NCI-H524 treated with DMSO at 0.1 percent for 48 hours (cell line): ENCODE data around the gene ASCC2.
A peak's percentile ranks its signal among the peaks of the same experiment; 100 is the strongest.

Source experiments
- DNase-seq: peaks from one replicate; lab custom pipeline; 2025; lab: John Stamatoyannopoulos, UW

The ASCC2 gene

DNA sequence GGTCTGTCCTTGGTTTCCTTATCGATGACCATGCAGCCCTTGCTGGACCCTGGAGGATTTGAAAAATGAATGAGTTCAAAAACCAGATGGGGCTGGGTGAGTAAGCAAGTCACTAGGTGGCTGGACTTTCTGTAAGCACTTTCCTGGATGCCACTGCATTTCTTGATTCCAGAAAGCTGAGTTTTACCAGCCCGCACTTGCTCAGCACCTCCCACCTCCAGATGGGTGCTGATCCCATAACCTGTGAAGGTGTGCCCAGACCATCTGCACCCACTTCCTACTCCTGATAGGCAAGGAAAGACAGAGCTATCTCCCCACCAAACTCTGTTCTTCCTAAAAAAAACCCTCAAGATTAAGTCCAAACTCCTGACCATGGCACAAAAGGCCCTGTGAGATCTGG, 21.1 kb downstream of the ASCC2 start:
- no peak for DNase-seq

DNA sequence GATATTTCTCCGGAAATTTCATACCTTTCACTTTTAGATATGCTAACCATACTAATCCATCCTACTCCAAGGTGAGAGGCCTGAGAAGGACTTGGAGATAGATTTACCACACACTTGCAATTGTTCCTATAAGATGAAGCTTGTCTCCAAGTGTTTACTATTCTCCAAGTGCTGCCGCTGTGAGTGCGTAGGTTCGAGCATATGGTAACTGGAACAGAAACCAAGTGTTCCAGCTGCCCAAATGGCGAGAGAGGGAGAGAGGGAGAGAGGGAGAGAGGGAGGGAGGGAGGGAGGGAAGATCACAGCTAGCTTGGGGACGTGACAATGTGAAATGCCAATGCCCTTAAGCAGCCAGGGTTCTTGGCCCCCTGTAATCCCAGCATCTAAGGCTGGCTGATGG, 21.5 kb downstream of the ASCC2 start:
- DNase-seq = peak; percentile 36

DNA sequence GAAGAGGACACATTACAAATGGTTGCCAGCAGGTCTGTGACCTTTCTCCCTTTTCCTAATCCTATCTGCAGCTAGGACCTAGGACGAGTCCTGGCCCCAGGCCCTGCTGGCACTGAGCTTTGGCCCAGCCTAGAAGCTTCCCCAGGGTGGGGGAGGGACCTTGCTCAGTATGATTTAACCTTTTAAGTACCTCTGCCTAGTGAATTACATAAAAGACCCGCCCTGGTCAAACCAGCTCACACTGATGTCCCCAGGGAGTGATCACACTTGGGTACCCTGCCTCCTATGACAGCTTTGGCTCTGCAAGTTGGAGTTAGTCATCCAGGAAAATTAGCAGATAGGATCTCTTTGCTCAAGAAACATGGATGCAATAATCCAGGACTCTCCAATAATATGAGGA, 21.9 kb downstream of the ASCC2 start:
- DNase-seq = no peak

DNA sequence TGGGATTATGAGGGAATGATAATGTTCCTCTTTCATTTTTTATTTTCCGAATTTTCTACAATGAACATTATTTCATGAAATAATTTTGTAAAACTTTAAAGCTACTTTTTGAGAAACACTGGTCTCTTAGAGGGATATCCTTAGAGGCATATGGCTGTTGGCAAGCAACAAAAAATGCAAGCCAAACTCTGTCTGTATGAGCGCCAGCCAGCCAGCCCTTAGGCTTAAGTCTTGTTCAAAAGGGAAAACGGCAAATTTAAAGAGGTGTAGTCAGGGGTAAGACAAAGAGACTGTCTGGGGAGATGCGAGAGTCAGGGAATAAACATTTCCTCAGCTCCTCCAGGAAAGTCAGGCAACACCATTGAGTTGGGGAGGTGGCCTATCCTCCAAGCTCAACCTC, 22.5 kb downstream of the ASCC2 start:
- no peak for DNase-seq

DNA sequence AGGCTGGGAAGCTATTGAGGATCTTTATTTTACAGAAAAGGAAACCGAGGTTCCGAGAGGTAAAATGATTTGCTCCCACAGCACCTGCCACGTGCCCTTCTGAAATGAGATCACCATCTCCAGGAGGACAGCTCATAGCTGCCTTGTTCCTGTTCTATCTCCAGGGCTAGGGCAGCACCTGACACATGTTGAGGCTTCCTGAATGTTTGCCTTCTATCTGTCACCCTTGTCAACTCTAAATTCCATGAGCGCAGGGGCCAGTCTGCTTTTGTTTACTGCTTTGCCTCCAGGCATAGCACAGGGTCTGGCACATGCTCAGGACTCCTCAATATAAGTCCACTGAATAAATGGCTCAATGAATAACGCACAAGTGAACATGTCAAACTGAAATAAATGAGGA, 24.1 kb downstream of the ASCC2 start:
- DNase-seq = no peak

DNA sequence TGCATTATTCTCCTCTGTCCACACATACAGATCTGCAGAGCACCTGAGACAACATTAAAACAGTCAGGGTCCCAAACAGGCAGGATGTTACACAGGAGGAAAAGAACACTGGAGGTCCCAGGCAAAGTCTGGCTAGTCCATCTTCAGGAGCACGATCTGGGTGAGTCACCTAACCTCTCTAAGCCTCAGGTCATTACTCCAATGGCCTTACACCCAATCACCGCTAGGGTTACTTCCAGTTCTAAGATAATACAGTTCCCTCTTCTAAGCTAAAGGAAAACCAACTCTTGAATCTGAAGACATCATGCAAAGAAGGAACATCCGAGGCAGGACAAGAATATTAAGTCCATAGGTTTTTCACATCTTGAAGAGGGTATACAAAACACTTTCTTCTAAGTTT, 24.5 kb downstream of the ASCC2 start:
- no peak for DNase-seq

DNA sequence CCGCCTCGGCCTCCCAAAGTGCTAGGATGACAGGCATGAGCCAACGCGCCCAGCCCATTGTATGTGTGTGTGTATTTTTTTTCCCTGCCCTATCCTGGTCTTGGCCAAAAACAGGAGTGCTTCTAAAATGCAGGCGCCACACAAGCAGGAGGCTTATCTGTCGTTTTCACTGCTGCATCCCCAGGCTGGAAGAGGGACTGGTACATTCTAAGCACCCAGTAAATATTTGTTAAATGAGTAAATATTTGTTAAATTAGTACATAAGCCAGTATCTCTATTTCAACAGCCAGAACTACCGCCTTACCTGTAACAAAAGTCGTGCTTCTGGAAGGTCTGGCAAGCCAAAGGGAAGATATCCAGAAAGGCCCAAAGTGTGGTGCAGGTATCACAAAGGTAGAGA, 24.9 kb downstream of the ASCC2 start:
- DNase-seq = no peak

DNA sequence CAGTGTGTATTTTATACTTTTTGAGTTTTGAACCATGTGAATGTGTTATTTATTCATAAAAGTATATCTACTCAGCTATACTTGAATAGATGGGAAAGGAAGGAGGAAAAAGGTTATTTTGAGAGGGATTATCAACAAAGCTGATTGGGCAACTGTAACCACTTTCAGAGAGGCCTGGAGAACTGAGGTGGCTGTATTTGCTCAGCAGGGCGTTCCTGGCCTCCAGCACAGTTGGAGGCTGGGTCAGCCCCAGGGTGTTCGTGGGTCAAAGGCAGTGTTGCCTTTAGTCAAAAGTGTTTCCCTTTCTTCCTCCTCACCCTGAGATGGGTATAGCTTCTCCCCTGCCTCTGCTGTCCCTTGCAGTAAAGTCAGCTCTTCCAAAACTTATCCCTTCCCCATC, 26.7 kb downstream of the ASCC2 start:
- no peak for DNase-seq

DNA sequence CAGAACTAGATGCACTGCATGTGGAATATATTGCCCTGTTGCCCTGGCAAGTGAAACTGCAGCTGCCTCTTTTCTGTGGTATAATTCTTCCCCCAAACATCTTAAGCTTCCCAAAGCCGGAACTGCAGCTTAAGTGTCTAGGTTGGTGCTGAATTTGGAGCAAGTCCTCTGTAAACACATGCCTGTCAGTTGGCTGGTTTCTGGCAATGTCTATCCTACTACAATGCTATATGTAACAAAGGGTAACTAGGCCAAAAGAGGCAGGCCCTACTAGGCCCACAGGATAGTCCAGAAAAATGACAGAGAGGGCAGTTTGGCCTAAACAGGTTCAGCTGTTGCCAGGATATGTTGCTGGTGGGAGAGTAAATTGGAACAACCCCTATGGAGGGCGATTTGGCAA, 27.9 kb downstream of the ASCC2 start:
- no peak for DNase-seq

DNA sequence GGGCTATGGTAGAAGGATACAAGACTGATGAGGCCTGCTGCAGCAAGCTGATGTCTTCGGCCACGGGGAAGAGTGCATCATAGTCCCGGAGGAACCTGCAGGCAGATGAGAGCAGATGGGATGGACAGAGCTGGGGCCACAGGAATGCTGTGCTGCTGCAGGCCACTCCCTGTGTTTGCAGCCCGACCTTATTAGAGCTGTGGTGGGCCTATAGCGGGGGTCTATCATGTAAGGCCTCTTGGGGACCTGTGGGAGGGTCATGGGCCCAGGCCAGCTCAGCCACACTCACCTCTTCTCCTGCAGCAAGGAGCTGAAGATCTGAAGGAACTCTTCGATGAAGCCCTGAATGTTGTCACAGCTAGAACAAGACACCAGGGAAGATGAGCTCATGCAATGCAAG, 31.9 kb downstream of the ASCC2 start:
- DNase-seq = no peak

DNA sequence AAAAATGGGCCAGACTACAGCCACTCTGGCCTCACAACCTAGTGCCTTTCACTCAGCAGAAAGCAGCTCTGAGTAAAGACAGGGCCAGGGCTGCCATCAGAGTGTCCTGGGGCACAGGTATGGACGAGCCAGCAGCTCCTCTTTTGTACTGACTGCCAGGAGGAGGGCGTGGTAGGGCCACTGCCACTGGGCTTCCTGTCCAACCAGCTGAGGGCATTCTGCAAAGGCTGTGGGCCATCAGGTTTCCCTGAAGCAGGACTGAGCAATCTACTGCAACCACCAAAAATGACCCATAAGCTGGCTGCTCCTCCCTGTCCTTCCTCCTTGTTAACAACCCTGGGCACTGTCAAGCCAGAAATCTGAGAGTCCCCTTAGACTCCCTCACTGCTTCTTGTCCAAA, 33.1 kb downstream of the ASCC2 start:
- no peak for DNase-seq

DNA sequence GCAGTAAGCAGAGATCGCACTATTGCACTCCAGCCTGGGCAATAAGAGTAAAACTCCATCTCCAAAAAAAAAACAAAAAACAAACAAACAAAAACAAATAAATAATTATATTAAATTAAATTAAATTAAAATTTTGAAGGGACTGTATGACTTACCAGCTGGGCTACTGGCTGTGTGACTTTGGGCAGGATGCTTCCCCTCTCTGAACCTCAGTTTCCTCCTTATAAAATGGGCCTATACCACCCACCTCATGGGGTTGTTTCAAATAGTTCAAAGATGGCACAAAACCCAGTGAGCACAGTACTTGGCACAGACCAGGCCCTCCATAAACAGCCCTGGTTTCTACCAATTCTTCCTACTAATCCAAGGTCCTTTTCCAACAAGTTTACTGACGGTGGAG, 34.9 kb downstream of the ASCC2 start:
- no peak for DNase-seq

DNA sequence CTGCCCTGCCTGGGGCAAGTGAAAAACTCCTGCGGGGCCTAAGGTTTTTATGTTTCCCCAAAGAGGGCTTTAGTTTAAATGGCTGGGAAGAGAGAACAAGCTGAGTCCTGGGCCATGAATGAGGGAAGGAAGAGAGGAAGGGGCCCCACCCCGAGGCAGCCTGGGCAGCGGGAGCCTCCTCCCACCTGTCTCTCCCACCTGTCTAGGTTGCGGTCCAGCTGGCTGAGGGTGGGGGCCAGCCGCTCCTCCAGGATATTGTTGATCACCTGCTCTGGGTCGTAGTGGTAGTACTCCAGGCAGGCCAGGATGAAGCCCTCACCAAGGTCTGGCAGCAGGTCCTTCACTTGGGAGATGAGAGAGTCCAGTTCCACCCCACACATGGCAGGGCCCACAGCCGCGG, 36.3 kb downstream of the ASCC2 start:
- no peak for DNase-seq

DNA sequence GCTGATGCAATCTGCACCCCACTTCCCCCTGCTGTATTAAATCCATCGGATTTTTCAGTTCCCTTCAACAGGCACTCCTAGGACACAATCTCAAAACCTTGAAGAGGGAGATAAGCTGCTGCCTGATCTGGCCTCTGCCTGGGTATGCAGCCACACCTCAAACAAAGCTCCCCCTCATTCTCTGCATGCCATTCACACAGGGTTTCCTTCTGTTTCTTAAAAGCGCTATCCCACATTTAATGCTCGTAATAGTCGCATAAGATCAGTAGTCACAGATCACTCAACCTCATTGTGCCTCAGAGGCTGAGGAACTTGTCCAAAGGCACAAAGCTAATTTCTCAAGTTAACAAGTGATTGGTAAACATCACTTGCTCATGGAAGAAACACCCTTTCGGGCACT, 36.9 kb downstream of the ASCC2 start:
- DNase-seq = no peak

DNA sequence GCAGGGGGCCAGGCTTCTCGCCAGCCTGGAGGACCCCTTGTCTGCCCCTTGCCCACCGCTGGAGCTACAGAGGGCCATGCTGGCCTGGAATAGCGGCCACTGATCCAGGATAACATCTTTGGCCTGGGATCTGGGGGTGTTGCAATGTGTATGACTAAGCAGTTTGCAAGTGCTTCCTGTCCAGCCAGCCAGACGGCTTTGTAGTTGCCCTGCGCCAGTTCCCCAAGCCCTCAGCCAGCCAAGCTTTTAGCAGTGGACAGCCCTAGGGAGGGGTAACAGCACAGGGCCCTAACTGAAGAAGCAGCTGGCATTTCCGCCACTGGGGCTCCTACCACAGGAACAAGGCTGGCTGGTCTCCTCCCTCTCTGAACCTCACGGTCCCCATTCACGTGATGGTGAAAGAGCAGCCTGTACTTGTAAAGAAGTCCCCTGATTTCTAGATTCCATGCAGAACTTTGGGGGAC, 38.8 kb downstream of the ASCC2 start:
- DNase-seq = no peak

DNA sequence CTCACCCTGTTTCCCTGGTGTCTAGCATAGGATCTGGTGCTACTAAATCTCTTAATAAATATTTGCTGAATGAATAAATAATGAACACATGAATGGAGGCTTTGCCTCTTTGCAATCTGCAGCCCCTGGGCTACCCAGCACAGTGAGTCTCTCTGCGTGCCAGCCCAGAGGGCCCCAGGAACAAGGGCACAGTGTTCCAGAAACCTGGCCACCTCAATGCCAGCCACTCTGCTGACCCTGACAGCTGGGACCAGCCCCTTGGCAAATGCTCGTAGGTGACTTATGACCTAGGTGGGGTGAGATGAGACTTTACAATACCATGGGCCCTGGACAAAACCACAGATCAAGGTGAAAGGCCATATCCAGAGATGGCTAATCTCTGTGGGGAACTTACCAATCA, 39.3 kb downstream of the ASCC2 start:
- no peak for DNase-seq

DNA sequence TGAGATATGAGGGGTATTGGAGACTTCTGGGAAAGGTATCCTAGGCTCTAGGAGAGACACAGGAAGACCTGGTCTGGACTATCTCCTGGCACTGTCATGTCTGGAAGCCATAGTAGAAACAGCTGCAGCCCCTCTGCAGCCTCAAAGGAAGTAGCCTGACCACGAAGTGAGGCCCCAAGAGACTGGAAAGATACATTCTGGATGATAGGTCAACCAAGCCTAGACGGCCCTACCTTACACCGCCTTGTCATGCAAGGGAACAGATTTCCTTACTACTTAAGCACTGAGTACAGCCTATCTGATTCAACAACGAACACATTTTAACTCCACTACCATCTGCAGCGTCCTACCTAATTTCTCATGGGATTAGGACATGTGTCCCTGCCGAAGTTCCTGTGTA, 39.8 kb downstream of the ASCC2 start:
- no peak for DNase-seq

DNA sequence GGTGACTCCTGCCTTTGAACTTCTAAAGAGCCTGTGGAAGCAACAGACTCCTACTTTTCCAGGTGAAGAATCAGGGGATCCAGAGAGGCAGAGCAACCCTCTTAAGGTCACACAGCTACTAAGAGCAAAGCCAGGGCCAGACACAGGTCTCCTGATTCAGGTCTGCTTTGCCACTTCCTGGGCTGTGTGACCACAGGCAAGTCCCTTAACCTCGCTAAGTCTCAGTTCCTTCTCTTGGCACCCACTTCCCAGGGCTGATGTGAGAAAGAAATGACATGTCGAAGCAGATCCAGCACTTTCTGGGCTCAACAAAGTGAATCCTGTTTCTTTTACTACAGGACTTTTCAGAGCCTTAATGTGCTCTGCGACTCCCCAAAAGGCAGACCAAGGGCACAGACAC, 40.7 kb downstream of the ASCC2 start:
- no peak for DNase-seq

DNA sequence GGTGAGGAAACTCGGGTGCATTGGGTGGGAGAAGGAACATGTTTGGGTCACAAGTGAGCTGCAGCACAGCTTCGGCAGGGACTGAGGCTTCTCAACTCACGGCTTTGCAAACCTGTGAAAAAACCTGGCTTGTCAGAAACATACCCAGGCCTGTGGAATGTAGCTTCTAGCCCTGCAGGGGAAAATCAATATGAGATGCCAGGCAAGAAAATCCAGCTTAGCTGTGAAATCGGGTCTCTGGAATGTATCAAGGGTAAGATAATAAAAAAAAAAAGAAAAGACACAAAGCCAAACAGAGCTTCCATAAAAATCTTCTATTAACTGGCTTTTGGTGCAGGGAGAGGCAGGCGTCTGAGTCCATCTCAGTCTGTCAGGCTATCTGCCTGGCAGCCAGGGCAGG, 42.4 kb downstream of the ASCC2 start:
- no peak for DNase-seq

DNA sequence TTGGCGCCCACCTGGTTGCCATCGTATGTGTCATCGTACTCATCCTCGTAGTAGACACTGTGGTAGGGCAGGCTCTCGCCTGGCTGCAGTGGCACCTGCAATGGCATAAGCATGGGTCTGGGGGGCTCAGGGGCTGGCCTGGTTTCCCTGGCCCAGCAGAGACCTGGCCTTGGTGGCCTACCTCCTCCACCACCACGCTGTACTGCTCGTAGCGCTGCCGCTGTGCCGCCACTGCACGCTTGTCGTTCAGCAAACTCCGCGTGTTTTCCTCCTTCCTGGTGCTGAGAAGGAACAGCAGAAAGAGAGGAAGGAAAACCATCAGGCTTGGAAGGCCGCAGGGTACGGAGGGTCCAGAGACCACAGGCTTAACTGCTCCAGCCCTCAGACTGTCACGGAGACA, 44.7 kb downstream of the ASCC2 start:
- DNase-seq = no peak

DNA sequence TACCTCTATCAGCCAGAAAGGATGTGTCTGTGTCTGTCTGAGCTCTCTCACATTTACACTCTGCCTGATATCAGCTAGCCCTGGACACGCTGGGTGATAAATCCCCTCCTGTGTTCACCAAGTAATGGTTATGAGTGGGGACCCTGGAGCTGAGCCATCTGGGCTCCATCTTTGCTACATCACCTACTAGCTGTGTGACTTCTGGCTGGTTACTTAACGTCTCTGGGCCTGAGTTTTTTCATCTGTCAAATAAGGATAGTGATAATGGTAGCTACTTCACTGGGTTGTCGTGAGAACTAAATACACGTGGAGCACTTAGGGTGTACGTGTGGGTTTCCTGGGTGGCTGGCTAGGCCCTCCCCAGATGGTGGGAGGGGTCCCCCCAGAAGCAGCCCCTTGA, 48.0 kb downstream of the ASCC2 start:
- no peak for DNase-seq

DNA sequence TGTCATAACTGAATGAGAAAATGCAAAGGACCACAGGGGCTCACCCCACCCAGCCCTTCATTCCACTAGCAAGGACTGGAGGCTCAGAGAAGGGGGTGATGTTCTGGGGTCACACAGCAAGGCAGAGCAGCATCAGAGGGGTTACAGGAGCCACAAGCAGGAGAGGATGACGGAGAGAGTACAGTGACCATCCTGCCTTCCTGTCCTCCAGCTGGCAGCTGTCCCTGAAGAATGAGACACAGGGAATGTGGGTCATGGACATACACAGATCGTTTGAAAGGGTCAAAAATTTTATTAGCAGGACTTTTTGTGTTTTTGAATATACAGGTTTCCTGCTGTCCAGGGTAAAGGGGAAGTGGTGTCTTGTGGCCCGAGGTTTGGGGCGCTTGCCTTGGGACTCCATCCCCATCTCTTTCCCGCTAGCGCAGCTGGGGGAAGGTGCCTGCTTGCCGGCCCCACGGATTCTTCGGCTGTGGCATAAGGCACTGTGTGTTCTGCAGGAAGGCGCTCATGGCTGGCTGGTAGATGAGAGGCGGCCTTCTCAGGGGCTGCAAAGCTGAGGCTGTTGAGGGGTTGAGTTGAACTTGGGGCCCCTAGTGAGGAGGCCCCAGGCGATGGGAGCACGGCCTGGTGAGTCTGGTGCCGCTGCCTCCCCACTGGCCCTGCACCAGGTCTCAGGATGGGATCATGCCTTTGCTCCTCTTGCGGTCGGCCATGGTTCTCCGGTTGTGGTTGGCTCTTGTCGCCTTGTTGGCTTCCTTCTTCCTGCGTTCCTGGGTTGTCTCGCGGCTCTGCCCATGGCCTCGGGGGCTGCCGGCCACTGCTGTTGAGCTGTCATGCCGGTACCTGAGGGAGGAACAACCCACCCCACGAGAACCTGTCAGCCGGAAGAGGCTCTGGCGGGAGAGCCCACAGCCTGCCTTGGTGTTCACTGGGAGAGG, 49.5 kb downstream of the ASCC2 start:
- DNase-seq = no peak

DNA sequence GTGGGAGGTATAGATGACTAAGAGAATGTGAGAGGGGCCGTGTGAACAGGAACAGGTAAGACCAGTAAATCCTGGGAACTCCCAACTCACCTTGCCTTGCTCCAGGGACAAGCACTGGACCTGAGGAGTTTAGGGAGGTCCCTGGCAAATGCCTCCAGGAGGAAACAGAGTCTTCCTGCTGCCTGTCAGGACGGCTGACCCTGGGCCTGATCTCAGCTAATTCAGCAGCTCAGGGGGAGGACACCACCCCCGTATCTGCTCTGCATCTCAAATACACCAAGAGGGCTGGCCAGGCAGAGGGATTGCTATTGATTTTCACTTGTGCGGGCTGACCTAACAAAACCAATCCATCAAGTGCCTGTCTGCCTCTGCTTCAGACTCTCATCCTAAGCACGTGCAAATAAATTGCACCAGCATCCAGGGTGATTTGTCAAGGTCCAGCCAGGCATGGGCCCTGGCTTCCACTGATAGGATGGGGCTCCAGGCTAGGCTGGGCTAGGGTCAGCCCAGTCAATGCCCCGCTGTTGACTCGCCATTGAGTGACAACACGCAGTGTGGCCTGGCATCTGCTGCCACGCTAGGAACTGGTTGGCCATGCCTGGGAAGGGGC, 50.6 kb downstream of the ASCC2 start:
- no peak for DNase-seq

DNA sequence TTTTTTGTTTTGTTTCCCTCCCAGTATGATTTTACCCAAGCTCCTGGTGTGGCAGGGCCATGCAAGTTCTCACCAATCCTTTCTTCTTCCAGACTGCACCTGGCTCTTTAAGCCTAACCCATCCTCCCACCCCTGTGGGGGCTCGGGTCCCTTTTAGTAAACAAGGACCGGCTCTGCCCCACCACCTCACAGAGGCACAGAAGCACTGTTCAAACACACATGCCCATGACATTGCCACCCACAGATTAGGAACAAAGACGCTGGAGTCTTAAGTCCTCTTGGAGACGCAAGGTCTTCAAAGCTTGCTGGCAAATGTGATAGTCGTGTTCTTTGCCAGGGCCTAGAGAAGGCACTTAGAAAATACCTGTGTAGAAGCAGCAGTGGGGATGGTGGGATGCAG, 52.0 kb downstream of the ASCC2 start:
- no peak for DNase-seq
